ENCODE results near the gene PHETA2. TPM values are rescaled to one million over a fixed set of nuclear protein-coding genes. Genes with fewer than 3 reads are reported as not detected.

PHETA2 gene
- total RNA-seq, 1 experiment from 2014 or later, result 5.7 TPM

- TF ChIP-seq NR2C2 (CRISPR knock-in tag; IDR thresholded peaks at IDR 0.05) (no peak), ZNF138 (CRISPR knock-in tag; conservative IDR thresholded peaks at IDR 0.05) (0 out of 2 replicates have a peak, but pooled peaks have one; percentile 40), CDX4 (CRISPR knock-in tag; IDR thresholded peaks at IDR 0.05; ENCODE audit: borderline replicate concordance) (no peak), ZMAT4 (CRISPR knock-in tag; IDR thresholded peaks at IDR 0.05) (no peak), CBFB (CRISPR knock-in tag; IDR thresholded peaks at IDR 0.05; ENCODE audit: low read depth) (no peak), PREB (CRISPR knock-in tag; IDR thresholded peaks at IDR 0.05; ENCODE audit: borderline replicate concordance) (no peak), SMAD3 (CRISPR knock-in tag; IDR thresholded peaks at IDR 0.05; ENCODE audit: borderline replicate concordance) (no peak), ZNF281 (CRISPR knock-in tag; IDR thresholded peaks at IDR 0.05) (peak; percentile 82), TP53 (CRISPR knock-in tag; IDR thresholded peaks at IDR 0.05) (peak; percentile 88; the same call in 1 of the 2 replicates), RORB (CRISPR knock-in tag; IDR thresholded peaks at IDR 0.05) (no peak), PRDM15 (CRISPR knock-in tag; IDR thresholded peaks at IDR 0.05) (no peak; the same call in 1 of the 2 replicates), ATF3 (CRISPR knock-in tag; conservative IDR thresholded peaks at IDR 0.05) (no peak), ATF1 (CRISPR knock-in tag; IDR thresholded peaks at IDR 0.05) (no peak), SOX15 (CRISPR knock-in tag; IDR thresholded peaks at IDR 0.05) (no peak), ZNF512 (CRISPR knock-in tag; IDR thresholded peaks at IDR 0.05; ENCODE audit: borderline replicate concordance) (no peak), JUN (CRISPR knock-in tag; IDR thresholded peaks at IDR 0.05) (no peak), CREM (CRISPR knock-in tag; IDR thresholded peaks at IDR 0.05) (no peak), MAX (CRISPR knock-in tag; IDR thresholded peaks at IDR 0.05) (peak; percentile 98), CTCF (IDR thresholded peaks at IDR 0.05) (no peak), ESRRA (CRISPR knock-in tag; IDR thresholded peaks at IDR 0.05; ENCODE audit: borderline replicate concordance) (peak; percentile 54; the same call in 1 of the 2 replicates), OVOL2 (CRISPR knock-in tag; IDR thresholded peaks at IDR 0.05; ENCODE audit: borderline replicate concordance) (no peak), AR (CRISPR knock-in tag; IDR thresholded peaks at IDR 0.05) (no peak)
These were observed 3.3 kb upstream of the PHETA2 start, which contains the start of gene NAGA (continued) for GRCh38 chr22:42070517-42071422.

Measured in WTC11 (cell line).